HepG2 (cell line): ENCODE data around the gene CCSER2. TPM values are rescaled to one million over a fixed set of nuclear protein-coding genes. Genes with fewer than 3 reads are reported as not detected.

Experiments used
- ATAC-seq: fragments of 200-7000 bp; cut with Tn5 transposase; 3 replicates; pipeline ENCODE4 v1.9.1; 2020; ENCODE audit warnings: mild to moderate bottlenecking, moderate library complexity
- BruUV-seq: library from RNA; stranded (reverse); fragments of 400-500 nt; replicated peaks from 2 replicates; lab custom pipeline; 2021; lab: Mats Ljungman, UMichigan
- CTCF ChIA-PET: fragments of 300-600 bp; formaldehyde crosslinking; extraction: SDS; loops from one replicate; lab custom pipeline; 2021; ENCODE audit warnings: low total read pairs, inconsistent platforms, low intra/inter-chr PET ratio; lab: Yijun Ruan, JAX
- POLR2A ChIA-PET: fragments of 350-600 bp; sonication (Branson Sonifier 250); formaldehyde crosslinking; loops from one replicate; lab custom pipeline; 2020; ENCODE audit warnings: antibody characterized with exemption, inconsistent platforms; lab: Yijun Ruan, JAX
- DNase-seq: peaks from one replicate; pipeline ENCODE4 v3.0.0-alpha.2; 2015; ENCODE audit warnings: low spot score
- FAIRE-seq: peaks from 3 replicates; lab custom pipeline; 2011; peaks lifted over from hg19 to GRCh38; lab: Jason Lieb, UNC
- H2AFZ ChIP-seq: one replicate; pipeline ENCODE4 v1.6.1; 2011; ENCODE audit warnings: low read length, inconsistent platforms
- H3K27ac ChIP-seq: fragments of 300-600 bp; 3 replicates; pipeline ENCODE4 v1.8.0; 2011; ENCODE audit warnings: mixed run types, mild to moderate bottlenecking, mixed read lengths, low read length, inconsistent platforms; ENCODE audit not compliant: insufficient read depth; ENCODE audit errors: extremely low read length
- H3K27me3 ChIP-seq, 2 experiments: fragments of 200-600 bp in 1 of 2; 2 replicates in 1 of 2; 3 replicates in 1 of 2; pipeline versions ENCODE4 v1.6.0 to v1.8.0; 2011; ENCODE audit warnings: low read length in 2 of 2, mild to moderate bottlenecking in 2 of 2, moderate library complexity in 2 of 2, inconsistent platforms in 1 of 2; ENCODE audit not compliant: insufficient read depth in 2 of 2, control insufficient read depth in 1 of 2
- H3K36me3 ChIP-seq, 2 experiments: fragments of 200-600 bp in 1 of 2; replicated peaks in 1 of 2; 2 replicates in 1 of 2; 3 replicates in 1 of 2; pipeline versions ENCODE4 v1.5.1 to v1.8.0; 2011; ENCODE audit warnings: low read length in 2 of 2, inconsistent platforms in 1 of 2; ENCODE audit not compliant: insufficient read depth in 2 of 2, control insufficient read depth in 1 of 2
- H3K4me1 ChIP-seq: 2 replicates; pipeline ENCODE4 v1.5.1; 2012; ENCODE audit warnings: low read length, inconsistent platforms; ENCODE audit not compliant: insufficient read depth
- H3K4me2 ChIP-seq: 2 replicates; pipeline ENCODE4 v1.6.0; 2011; ENCODE audit warnings: low read depth, low read length, inconsistent platforms
- H3K4me3 ChIP-seq, 3 experiments: fragments of 200-600 bp in 1 of 3; sonication (generic), shearing (Covaris generic) in 1 of 3; replicated peaks in 1 of 3; 2 replicates each; pipeline ENCODE4 v1.5.1; 2011 to 2016; ENCODE audit warnings: low read length in 3 of 3, inconsistent platforms in 2 of 3, low read depth in 2 of 3, mild to moderate bottlenecking in 2 of 3, control low read depth in 1 of 3, mixed read lengths in 1 of 3; ENCODE audit not compliant: insufficient read depth in 1 of 3
- H3K79me2 ChIP-seq: one replicate; pipeline ENCODE4 v1.6.1; 2011; ENCODE audit warnings: low read length, inconsistent platforms; ENCODE audit not compliant: insufficient read depth
- H3K9ac ChIP-seq: 2 replicates; pipeline ENCODE4 v1.6.0; 2011; ENCODE audit warnings: mild to moderate bottlenecking, low read depth, low read length, inconsistent platforms; ENCODE audit not compliant: insufficient read depth
- H3K9me3 ChIP-seq: 2 replicates; pipeline ENCODE4 v1.5.1; 2012; ENCODE audit warnings: mild to moderate bottlenecking, low read length
- H4K20me1 ChIP-seq: 2 replicates; pipeline ENCODE4 v1.6.0; 2011; ENCODE audit warnings: inconsistent platforms, mild to moderate bottlenecking, low read length, moderate library complexity; ENCODE audit not compliant: insufficient read depth
- ATF7 ChIP-seq, 2 experiments: fragments of 450-650 bp in 1 of 2; sonication (generic) in 1 of 2; formaldehyde crosslinking in 1 of 2; IDR thresholded peaks; 2 replicates each; pipeline versions ENCODE4 v1.4.0 to v1.6.1; 2016 to 2020; ENCODE audit warnings: antibody characterized with exemption in 1 of 2, mild to moderate bottlenecking in 1 of 2, missing genetic modification reagents in 1 of 2
- EP300 ChIP-seq, 3 experiments: sonication (generic) in 1 of 3; formaldehyde crosslinking in 1 of 3; IDR thresholded peaks; 2 replicates each; pipeline versions ENCODE4 v1.5.1 to v1.6.1; 2011 to 2020; ENCODE audit warnings: low read depth in 2 of 3, low read length in 2 of 3, borderline replicate concordance in 1 of 3, improper control_type of control experiment in 1 of 3, mild to moderate bottlenecking in 1 of 3, missing genetic modification reagents in 1 of 3, moderate library complexity in 1 of 3
- MXD4 ChIP-seq: IDR thresholded peaks from 2 replicates; pipeline ENCODE4 v1.6.1; 2016; ENCODE audit warnings: mild to moderate bottlenecking, missing biosample characterization, missing genetic modification reagents
- PATZ1 ChIP-seq: sonication (generic); formaldehyde crosslinking; IDR thresholded peaks from 2 replicates; pipeline ENCODE4 v1.4.0; 2020; ENCODE audit warnings: missing genetic modification reagents
- ZMYM3 ChIP-seq: sonication (generic); formaldehyde crosslinking; IDR thresholded peaks from 2 replicates; pipeline ENCODE4 v1.5.1; 2020; ENCODE audit warnings: mild to moderate bottlenecking, missing genetic modification reagents
- ZXDC ChIP-seq: sonication (generic); formaldehyde crosslinking; IDR thresholded peaks from 2 replicates; pipeline ENCODE4 v1.5.0; 2020; ENCODE audit warnings: mild to moderate bottlenecking, missing genetic modification reagents
- WGBS: methylation state at CpG from one replicate; pipeline ENCODE4 v1.1.6; 2017; ENCODE audit warnings: low lambda C conversion rate; 5-methylcytosine and 5-hydroxymethylcytosine counted together
- in situ Hi-C: cut with HindIII; loops from 2 replicates; pipeline ENCODE4 v1.10.0; 2017; ENCODE audit warnings: low pct_unique_long_range_greater_than_20kb; ENCODE audit not compliant: extremely low pct_ligation_motif_present
- intact Hi-C: fragments of 100-400 bp; cut with micrococcal nuclease; formaldehyde crosslinking; loops from one replicate; pipeline ENCODE4 v1.10.0; 2022; ENCODE audit not compliant: unreplicated experiment
- polyA plus RNA-seq, 8 experiments: library from polyadenylated mRNA; depleted of rRNA in 3 of 8; stranded (reverse) in 7 of 8; unstranded in 1 of 8; fragments of >200 nt; fragmentation: Illumina TruSeq in 4 of 8; extraction: Trizol in 4 of 8; gene quantifications; 2 replicates each; pipeline versions ENCODE4 v1.2.1 to v1.2.3, GENCODE V29; 2011 to 2016; ENCODE audit warnings: low read depth in 4 of 8, missing spikeins in 1 of 8, mixed read lengths in 1 of 8; ENCODE audit not compliant: insufficient read depth in 1 of 8
- total RNA-seq, 5 experiments: library from RNA; depleted of rRNA; stranded (reverse); fragments of >200 nt; fragmentation: Illumina TruSeq; extraction: Trizol; gene quantifications; 2 replicates each; pipeline ENCODE4 v1.2.3, GENCODE V29; 2016; ENCODE audit warnings: low read depth in 1 of 5

Gene CCSER2
- total and polyA plus RNA-seq, 2 of the 13 experiments (the other 11 are each of a cell fraction or from before 2014, with no cell fraction given) = 13.3 to 17.2 TPM

- TF ChIP-seq PATZ1 = no peak
- TF ChIP-seq ZXDC (CRISPR knock-in tag) = no peak
- peak in 1 of 2 experiments; percentile 32; a peak in 1 of 4 replicates for TF ChIP-seq EP300 (IDR thresholded peaks at IDR 0.05; ENCODE audit: low read depth in 2 of 2, low read length in 2 of 2)
- no peak for TF ChIP-seq EP300 (CRISPR knock-in tag; IDR thresholded peaks at IDR 0.05; ENCODE audit: borderline replicate concordance)
- TF ChIP-seq, all 625 proteins: peak for 13
Measured at GRCh38 chr10:84388148-84388547, 59.8 kb downstream of the CCSER2 start (continued).

- CTCF ChIA-PET = no interaction called here
- 96% methylated on average over 4 of the region's 4 CpGs for WGBS
- POLR2A ChIA-PET = no interaction called here
Measured at GRCh38 chr10:84390364-84390763, 62.0 kb downstream of the CCSER2 start.

More at GRCh38 chr10:84390364-84390763, 62.0 kb downstream of the CCSER2 start:
- peaks cover 2% of the 10 kb centered on the region for H3K9me3 ChIP-seq
- TF ChIP-seq ZMYM3 (CRISPR knock-in tag) (no peak), MXD4 (CRISPR knock-in tag) (no peak), ATF7 (IDR thresholded peaks at IDR 0.05) (peak; percentile 89), ATF7 (CRISPR knock-in tag; IDR thresholded peaks at IDR 0.05) (no peak)
- TF ChIP-seq, all 625 proteins: peak for 1
- FAIRE-seq = no peak
- no peak overlapping the region for H3K9ac ChIP-seq
- no peak overlapping the region for H3K4me2 ChIP-seq
- intact Hi-C loops (no loop called here), in situ Hi-C loops (no loop called here)
- peaks cover 0 to 10% of the 10 kb centered on the region in 2 experiments; a peak in 1 of 5 replicates for H3K36me3 ChIP-seq
- no peak overlapping the region for H3K4me3 ChIP-seq
- ATAC-seq = no peak
- peaks cover 13% of the 10 kb centered on the region for H3K4me1 ChIP-seq
- H2AFZ ChIP-seq = no peak overlapping the region
- no peaks in the 10 kb centered on the region for H3K79me2 ChIP-seq
- H4K20me1 ChIP-seq = no peaks in the 10 kb centered on the region
- H3K27me3 ChIP-seq = no peaks in the 10 kb centered on the region
- no TSS peak for BruUV-seq
- DNase-seq = no peak
- H3K27ac ChIP-seq = no peak overlapping the region
